DOHH2 (cell line): ENCODE data around the gene AURKAIP1.

Experiments
- H3F3A ChIP-seq: fragments of 200-600 bp; sonication (generic), shearing (Covaris generic); 2 replicates; pipeline ENCODE4 v1.6.0; 2016; ENCODE audit warnings: antibody characterized with exemption, mild to moderate bottlenecking; ENCODE audit not compliant: control insufficient read depth, insufficient read depth
- H3K27ac ChIP-seq: fragments of 200-600 bp; sonication (generic); 2 replicates; pipeline ENCODE4 v1.5.1; 2014; ENCODE audit warnings: low read depth, mild to moderate bottlenecking, low read length, moderate library complexity
- H3K27me3 ChIP-seq: fragments of 200-600 bp; sonication (generic); 2 replicates; pipeline ENCODE4 v1.6.1; 2014; ENCODE audit warnings: mild to moderate bottlenecking, low read length, mixed read lengths; ENCODE audit not compliant: control insufficient read depth
- H3K36me3 ChIP-seq: fragments of 200-600 bp; sonication (generic); 2 replicates; pipeline ENCODE4 v1.6.1; 2014; ENCODE audit warnings: mild to moderate bottlenecking, low read length, moderate library complexity, mixed read lengths; ENCODE audit not compliant: control insufficient read depth
- H3K4me1 ChIP-seq: fragments of 200-600 bp; sonication (generic); 2 replicates; pipeline ENCODE4 v1.6.1; 2014; ENCODE audit warnings: mild to moderate bottlenecking, low read length, mixed read lengths; ENCODE audit not compliant: control insufficient read depth
- H3K4me2 ChIP-seq: fragments of 200-600 bp; sonication (generic); 2 replicates; pipeline ENCODE4 v1.6.0; 2014; ENCODE audit warnings: mild to moderate bottlenecking, low read length, moderate library complexity
- H3K4me3 ChIP-seq: fragments of 200-600 bp; sonication (generic); 2 replicates; pipeline ENCODE4 v1.5.1; 2014; ENCODE audit warnings: mild to moderate bottlenecking, low read length, mixed read lengths
- H3K79me2 ChIP-seq: fragments of 200-600 bp; sonication (generic); 2 replicates; pipeline ENCODE4 v1.6.1; 2014; ENCODE audit warnings: mild to moderate bottlenecking, low read length, mixed read lengths; ENCODE audit not compliant: control insufficient read depth
- H3K9me2 ChIP-seq: fragments of 200-600 bp; sonication (generic); replicated peaks from 2 replicates; pipeline ENCODE4 v1.6.1; 2014; ENCODE audit warnings: mild to moderate bottlenecking, low read length, mixed read lengths; ENCODE audit not compliant: control insufficient read depth
- H3K9me3 ChIP-seq: fragments of 200-600 bp; sonication (generic); 2 replicates; pipeline ENCODE4 v1.6.1; 2014; ENCODE audit warnings: antibody characterized with exemption, low read length, mixed read lengths; ENCODE audit not compliant: control insufficient read depth, insufficient read depth
- H4K20me1 ChIP-seq: fragments of 200-600 bp; sonication (generic); 2 replicates; pipeline ENCODE4 v1.6.0; 2014; ENCODE audit warnings: low read depth, mild to moderate bottlenecking, antibody characterized with exemption, low read length, moderate library complexity; ENCODE audit not compliant: control insufficient read depth, insufficient read depth
- CTCF ChIP-seq: fragments of 200-600 bp; sonication (generic); IDR thresholded peaks from one replicate; pipeline ENCODE4 v1.5.1; 2014; ENCODE audit warnings: antibody characterized with exemption, mild to moderate bottlenecking, low read depth, low read length; ENCODE audit not compliant: poor library complexity, severe bottlenecking
- EZH2phosphoT487 ChIP-seq: fragments of 200-600 bp; sonication (generic); IDR thresholded peaks from 2 replicates; pipeline ENCODE4 v1.6.1; 2017; ENCODE audit warnings: borderline replicate concordance, mild to moderate bottlenecking, antibody characterized with exemption, low read length, moderate library complexity, mixed read lengths

The AURKAIP1 gene

GRCh38 chr1:1345860-1346500 is 29.0 kb downstream of the AURKAIP1 start:
- Histone ChIP-seq H3K36me3 (peaks cover 11% of the 10 kb centered on the region), H3K4me2 (no peak overlapping the region), H4K20me1 (0 out of 2 replicates have a peak, but pooled peaks cover 4% of the 10 kb centered on the region), H3K9me2 (no peaks in the 10 kb centered on the region), H3K79me2 (peaks cover 56% of the 10 kb centered on the region), H3K9me3 (peaks cover 5% of the 10 kb centered on the region; the same call in 1 of the 2 replicates), H3K27ac (no peak overlapping the region), H3K4me1 (peaks cover 8% of the 10 kb centered on the region), H3K27me3 (no peaks in the 10 kb centered on the region), H3F3A (no peaks in the 10 kb centered on the region), H3K4me3 (no peak overlapping the region)
- TF ChIP-seq EZH2phosphoT487 (no peak), CTCF (no peak)

- Histone ChIP-seq H3K9me2 (no peaks in the 10 kb centered on the region), H3K79me2 (peaks cover 56% of the 10 kb centered on the region), H3K36me3 (peaks cover 16% of the 10 kb centered on the region), H3K27ac (no peak overlapping the region), H3F3A (no peaks in the 10 kb centered on the region), H3K4me3 (no peak overlapping the region), H3K27me3 (no peaks in the 10 kb centered on the region), H3K4me1 (peaks cover 8% of the 10 kb centered on the region), H3K4me2 (no peak overlapping the region), H4K20me1 (0 out of 2 replicates have a peak, but pooled peaks cover 4% of the 10 kb centered on the region), H3K9me3 (peaks cover 5% of the 10 kb centered on the region; the same call in 1 of the 2 replicates)
- TF ChIP-seq CTCF, result no peak
- no peak for TF ChIP-seq EZH2phosphoT487
These were observed 29.6 kb downstream of the AURKAIP1 start for GRCh38 chr1:1345384-1345783.

- Histone ChIP-seq H3K4me3 (no peak overlapping the region), H3K36me3 (peaks cover 22% of the 10 kb centered on the region), H3K79me2 (peaks cover 56% of the 10 kb centered on the region), H3K4me2 (no peak overlapping the region), H3K27ac (no peak overlapping the region), H3F3A (no peaks in the 10 kb centered on the region), H3K4me1 (peaks cover 8% of the 10 kb centered on the region), H4K20me1 (0 out of 2 replicates have a peak, but pooled peaks cover 4% of the 10 kb centered on the region), H3K9me2 (no peaks in the 10 kb centered on the region), H3K9me3 (peaks cover 5% of the 10 kb centered on the region; the same call in 1 of the 2 replicates), H3K27me3 (no peaks in the 10 kb centered on the region)
- TF ChIP-seq EZH2phosphoT487 (no peak), CTCF (no peak)
These were observed 30.2 kb downstream of the AURKAIP1 start for GRCh38 chr1:1344655-1345361.
